BLaER1 (cell line): ENCODE measurements around the gene CCSER1.

ENCODE experiments used
- H3K27ac ChIP-seq: shearing (Covaris generic); formaldehyde crosslinking; 2 replicates; pipeline ENCODE4 v1.8.1; 2022
- H3K27me3 ChIP-seq: shearing (Covaris generic); formaldehyde crosslinking; 2 replicates; pipeline ENCODE4 v1.8.1; 2022
- H3K36me3 ChIP-seq: shearing (Covaris generic); formaldehyde crosslinking; 2 replicates; pipeline ENCODE4 v1.8.1; 2022
- H3K4me1 ChIP-seq: shearing (Covaris generic); formaldehyde crosslinking; 2 replicates; pipeline ENCODE4 v1.8.1; 2022
- H3K4me2 ChIP-seq: shearing (Covaris generic); formaldehyde crosslinking; 2 replicates; pipeline ENCODE4 v1.8.1; 2022
- H3K4me3 ChIP-seq: shearing (Covaris generic); formaldehyde crosslinking; 2 replicates; pipeline ENCODE4 v1.8.1; 2022
- H3K9ac ChIP-seq: shearing (Covaris generic); formaldehyde crosslinking; 2 replicates; pipeline ENCODE4 v1.8.1; 2022
- H3K9me3 ChIP-seq: shearing (Covaris generic); formaldehyde crosslinking; 2 replicates; pipeline ENCODE4 v1.8.1; 2022
- H4K20me1 ChIP-seq: shearing (Covaris generic); formaldehyde crosslinking; 2 replicates; pipeline ENCODE4 v1.8.1; 2022
- Cebpa-rat ChIP-seq: shearing (Covaris generic); IDR thresholded peaks from 2 replicates; pipeline ENCODE4 v1.8.1; 2022

CCSER1 gene

GRCh38 chr4:90159193-90159592 lies 32.0 kb downstream of the CCSER1 start:
- Histone ChIP-seq H3K4me1 (no peaks in the 10 kb centered on the region), H3K4me2 (no peak overlapping the region), H3K27me3 (no peaks in the 10 kb centered on the region)

DNA sequence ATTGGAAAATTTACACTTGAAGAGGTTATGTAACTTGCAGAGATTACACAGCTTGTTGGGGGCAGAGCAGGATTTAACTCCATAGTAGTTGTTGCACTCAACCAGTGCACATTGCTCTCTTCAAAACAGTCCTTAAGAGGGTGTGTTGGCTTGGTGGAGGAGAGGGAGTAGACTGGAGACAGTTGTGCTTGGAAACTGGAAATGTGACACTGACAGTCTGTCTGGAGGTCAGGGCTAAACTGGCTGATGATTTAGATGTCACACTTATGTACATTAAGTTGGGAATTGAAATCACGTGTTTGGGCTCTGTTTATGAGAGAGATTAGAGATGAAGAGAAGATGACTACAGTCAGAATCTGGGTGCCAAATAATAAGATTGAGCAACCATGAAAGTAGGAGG lies 32.9 kb downstream of the CCSER1 start:
- no peaks in the 10 kb centered on the region for H3K4me1 ChIP-seq
- H3K27ac ChIP-seq: no peak overlapping the region
- no peaks in the 10 kb centered on the region for H3K27me3 ChIP-seq
- H4K20me1 ChIP-seq: no peaks in the 10 kb centered on the region
- no peaks in the 10 kb centered on the region for H3K36me3 ChIP-seq
- TF ChIP-seq Cebpa-rat: no peak
- no peaks in the 10 kb centered on the region for H3K9me3 ChIP-seq
- H3K9ac ChIP-seq: no peak overlapping the region
- H3K4me3 ChIP-seq: no peak overlapping the region
- no peak overlapping the region for H3K4me2 ChIP-seq

More at GRCh38 chr4:90159193-90159592, 32.0 kb downstream of the CCSER1 start:
- H4K20me1 ChIP-seq: no peaks in the 10 kb centered on the region
- no peak overlapping the region for H3K9ac ChIP-seq
- no peak overlapping the region for H3K4me3 ChIP-seq
- H3K9me3 ChIP-seq: no peaks in the 10 kb centered on the region
- TF ChIP-seq Cebpa-rat: no peak
- H3K36me3 ChIP-seq: no peaks in the 10 kb centered on the region
- H3K27ac ChIP-seq: no peak overlapping the region

DNA sequence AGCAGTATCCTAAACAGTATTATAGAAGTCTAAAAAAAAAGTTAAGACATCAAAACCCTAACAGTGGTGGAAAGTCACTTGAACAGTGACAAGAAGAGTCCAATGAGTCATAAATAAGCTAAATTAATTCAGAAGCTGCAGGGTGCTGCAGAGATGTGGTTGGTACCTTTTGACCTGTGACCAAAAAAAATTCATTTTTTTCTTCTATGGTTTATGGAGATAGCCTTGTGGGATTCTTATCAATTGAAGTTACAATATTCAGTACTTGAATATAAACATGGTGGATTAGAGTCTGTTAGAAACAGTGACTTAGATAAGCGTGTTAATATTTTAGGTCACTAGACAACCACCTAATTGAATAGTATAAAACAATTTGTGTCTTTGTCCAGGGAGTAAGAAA lies 35.4 kb downstream of the CCSER1 start:
- no peak for TF ChIP-seq Cebpa-rat

DNA sequence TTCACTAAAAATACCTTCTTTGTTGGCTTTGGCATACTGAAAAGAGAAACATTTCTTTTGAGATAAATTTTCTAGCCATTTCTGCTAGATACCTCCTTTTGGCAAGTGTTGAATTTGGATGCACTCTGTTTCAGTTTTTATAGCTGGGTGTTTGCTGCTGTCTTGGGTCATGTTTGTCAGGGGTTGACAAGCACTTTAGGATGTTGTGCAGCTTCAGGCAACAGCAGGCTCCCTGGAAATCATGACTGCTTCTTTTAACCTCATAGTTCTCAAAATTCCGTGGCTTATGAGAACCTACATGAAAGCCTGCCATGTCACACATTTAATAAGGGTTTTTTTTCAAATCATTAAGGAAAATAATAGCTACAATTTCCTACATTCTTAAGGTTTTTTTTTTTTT lies 36.7 kb downstream of the CCSER1 start:
- Histone ChIP-seq H4K20me1 (no peaks in the 10 kb centered on the region), H3K9ac (no peak overlapping the region), H3K4me3 (no peak overlapping the region), H3K27ac (no peak overlapping the region), H3K9me3 (no peaks in the 10 kb centered on the region), H3K4me2 (no peak overlapping the region), H3K4me1 (no peaks in the 10 kb centered on the region), H3K36me3 (no peaks in the 10 kb centered on the region), H3K27me3 (no peaks in the 10 kb centered on the region)
- no peak for TF ChIP-seq Cebpa-rat

More for the DNA sequence above, 35.4 kb downstream of the CCSER1 start:
- H3K4me1 ChIP-seq: no peaks in the 10 kb centered on the region
- H3K9me3 ChIP-seq: no peaks in the 10 kb centered on the region
- H3K9ac ChIP-seq: no peak overlapping the region
- H3K27me3 ChIP-seq: no peaks in the 10 kb centered on the region
- H3K36me3 ChIP-seq: no peaks in the 10 kb centered on the region
- no peaks in the 10 kb centered on the region for H4K20me1 ChIP-seq
- H3K27ac ChIP-seq: no peak overlapping the region
- H3K4me2 ChIP-seq: no peak overlapping the region
- H3K4me3 ChIP-seq: no peak overlapping the region

DNA sequence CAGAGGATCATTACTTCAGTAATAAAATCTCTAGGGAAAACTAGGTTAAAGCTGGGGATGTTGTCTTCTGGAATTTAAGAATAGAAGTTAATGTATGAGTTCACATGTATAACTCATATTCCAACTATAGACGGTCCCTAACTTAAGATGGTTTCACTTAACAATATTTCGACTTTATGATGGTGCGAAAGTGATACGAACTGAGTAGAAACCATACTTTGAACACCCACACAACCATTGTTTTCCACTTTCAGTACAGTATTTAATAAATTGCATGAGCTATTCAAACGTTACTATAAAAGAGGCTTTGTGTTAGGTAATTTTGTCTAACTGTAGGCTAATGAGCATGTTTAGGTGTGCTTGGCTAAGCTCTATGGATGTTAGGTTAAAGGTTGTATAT lies 38.7 kb downstream of the CCSER1 start:
- Histone ChIP-seq H3K36me3 (no peaks in the 10 kb centered on the region), H3K4me1 (no peaks in the 10 kb centered on the region), H4K20me1 (no peaks in the 10 kb centered on the region), H3K27ac (no peak overlapping the region), H3K4me2 (no peak overlapping the region), H3K4me3 (no peak overlapping the region), H3K9me3 (no peaks in the 10 kb centered on the region), H3K27me3 (no peaks in the 10 kb centered on the region), H3K9ac (no peak overlapping the region)
- TF ChIP-seq Cebpa-rat: no peak

DNA sequence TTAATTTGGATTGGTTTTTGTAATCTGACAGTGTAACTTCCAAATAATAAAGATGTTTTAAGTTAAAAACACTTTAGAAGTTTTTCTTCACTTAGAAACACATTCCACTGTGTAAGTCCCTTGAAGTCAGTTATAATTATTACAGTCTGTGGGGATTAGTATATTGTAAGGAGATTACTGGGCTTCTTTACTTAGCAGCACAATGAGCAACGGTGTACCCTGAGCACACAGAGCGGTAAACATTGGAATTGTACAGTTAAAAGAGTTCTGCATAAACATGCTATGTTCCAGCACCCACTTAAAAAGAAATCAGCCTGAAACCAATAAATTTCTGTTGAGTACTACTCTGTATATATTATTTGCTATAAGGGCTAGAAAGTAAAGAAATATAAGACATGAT lies 44.3 kb downstream of the CCSER1 start:
- Histone ChIP-seq H3K9me3 (no peaks in the 10 kb centered on the region), H3K9ac (no peak overlapping the region), H3K4me3 (no peak overlapping the region), H3K27me3 (no peaks in the 10 kb centered on the region), H4K20me1 (no peaks in the 10 kb centered on the region), H3K27ac (no peak overlapping the region), H3K4me2 (no peak overlapping the region), H3K4me1 (no peaks in the 10 kb centered on the region), H3K36me3 (no peaks in the 10 kb centered on the region)
- no peak for TF ChIP-seq Cebpa-rat

- Histone ChIP-seq H3K9me3 (no peaks in the 10 kb centered on the region), H4K20me1 (no peaks in the 10 kb centered on the region), H3K9ac (no peak overlapping the region), H3K36me3 (no peaks in the 10 kb centered on the region), H3K27me3 (no peaks in the 10 kb centered on the region), H3K4me3 (no peak overlapping the region), H3K27ac (no peak overlapping the region), H3K4me1 (no peaks in the 10 kb centered on the region), H3K4me2 (no peak overlapping the region)
- TF ChIP-seq Cebpa-rat: no peak
Measured at GRCh38 chr4:90174621-90175023, 47.4 kb downstream of the CCSER1 start.

- Histone ChIP-seq H3K4me3 (no peak overlapping the region), H3K4me2 (no peak overlapping the region), H3K27ac (no peak overlapping the region), H3K27me3 (no peaks in the 10 kb centered on the region), H3K4me1 (no peaks in the 10 kb centered on the region), H3K9me3 (no peaks in the 10 kb centered on the region), H4K20me1 (no peaks in the 10 kb centered on the region), H3K36me3 (no peaks in the 10 kb centered on the region), H3K9ac (no peak overlapping the region)
- TF ChIP-seq Cebpa-rat: no peak
Measured at GRCh38 chr4:90181644-90182043, 54.5 kb downstream of the CCSER1 start.

GRCh38 chr4:90183254-90183653 lies 56.1 kb downstream of the CCSER1 start:
- H3K27ac ChIP-seq: no peak overlapping the region
- H3K27me3 ChIP-seq: no peaks in the 10 kb centered on the region
- no peak overlapping the region for H3K9ac ChIP-seq
- no peak overlapping the region for H3K4me2 ChIP-seq
- TF ChIP-seq Cebpa-rat: no peak
- no peaks in the 10 kb centered on the region for H4K20me1 ChIP-seq
- H3K4me3 ChIP-seq: no peak overlapping the region
- no peaks in the 10 kb centered on the region for H3K36me3 ChIP-seq
- 0 out of 2 replicates have a peak, but pooled peaks cover 8% of the 10 kb centered on the region for H3K4me1 ChIP-seq
- H3K9me3 ChIP-seq: no peaks in the 10 kb centered on the region

DNA sequence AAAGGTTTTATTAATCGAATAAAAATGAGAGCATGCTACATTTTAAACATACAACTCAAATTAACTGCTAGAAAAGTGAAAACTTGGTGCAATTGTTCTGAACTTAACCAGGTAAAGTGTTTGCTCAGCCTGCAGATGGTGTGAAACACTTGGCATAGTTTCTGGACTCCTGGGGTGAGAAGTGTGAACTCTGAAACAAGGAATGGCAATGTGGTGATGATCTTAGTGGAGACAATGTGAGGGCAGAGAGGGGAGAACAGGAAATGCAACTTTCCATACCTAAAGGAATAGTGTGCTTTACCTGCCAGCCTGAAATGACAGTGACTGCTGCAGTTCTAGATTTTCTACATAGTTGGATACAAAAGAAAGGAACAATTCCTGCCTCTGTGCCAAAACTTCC lies 57.4 kb downstream of the CCSER1 start:
- Histone ChIP-seq H3K4me2 (no peak overlapping the region), H3K4me3 (no peak overlapping the region), H3K9ac (no peak overlapping the region), H3K4me1 (0 out of 2 replicates have a peak, but pooled peaks cover 8% of the 10 kb centered on the region), H3K36me3 (no peaks in the 10 kb centered on the region), H3K9me3 (no peaks in the 10 kb centered on the region), H3K27ac (no peak overlapping the region), H3K27me3 (no peaks in the 10 kb centered on the region), H4K20me1 (no peaks in the 10 kb centered on the region)
- no peak for TF ChIP-seq Cebpa-rat

- Histone ChIP-seq H3K4me1 (0 out of 2 replicates have a peak, but pooled peaks cover 8% of the 10 kb centered on the region), H4K20me1 (no peaks in the 10 kb centered on the region)
Measured at GRCh38 chr4:90185416-90185815, 58.2 kb downstream of the CCSER1 start.

More at GRCh38 chr4:90185416-90185815, 58.2 kb downstream of the CCSER1 start:
- Histone ChIP-seq H3K36me3 (no peaks in the 10 kb centered on the region), H3K9me3 (no peaks in the 10 kb centered on the region), H3K4me3 (no peak overlapping the region), H3K4me2 (no peak overlapping the region), H3K9ac (no peak overlapping the region), H3K27ac (no peak overlapping the region), H3K27me3 (no peaks in the 10 kb centered on the region)
- no peak for TF ChIP-seq Cebpa-rat
